ENCODE results near the gene TACC2.

TACC2 gene

GRCh38 chr10:122124808-122125207 lies 135.8 kb downstream of the TACC2 start:
- DNase-seq: no peak

- DNase-seq: no peak
Measured at GRCh38 chr10:122126763-122127659, 138.0 kb downstream of the TACC2 start.

GRCh38 chr10:122127943-122128342 lies 139.0 kb downstream of the TACC2 start:
- no peak for DNase-seq

- no peak for DNase-seq
Measured at GRCh38 chr10:122128357-122128756, 139.4 kb downstream of the TACC2 start.

GRCh38 chr10:122130474-122131110 lies 141.6 kb downstream of the TACC2 start:
- DNase-seq: no peak

GRCh38 chr10:122132331-122132755 lies 143.4 kb downstream of the TACC2 start:
- DNase-seq: no peak

GRCh38 chr10:122132882-122133565 lies 144.1 kb downstream of the TACC2 start:
- DNase-seq: no peak

GRCh38 chr10:122135251-122136025 lies 146.5 kb downstream of the TACC2 start:
- no peak for DNase-seq

GRCh38 chr10:122138831-122139625 lies 150.1 kb downstream of the TACC2 start:
- DNase-seq: no peak

GRCh38 chr10:122139627-122140170 lies 150.7 kb downstream of the TACC2 start:
- DNase-seq: no peak

- DNase-seq: no peak
Measured at GRCh38 chr10:122140461-122140902, 151.5 kb downstream of the TACC2 start.

- DNase-seq: no peak
Measured at GRCh38 chr10:122140941-122141623, 152.1 kb downstream of the TACC2 start.

- DNase-seq: no peak
Measured at GRCh38 chr10:122141821-122142640, 153.1 kb downstream of the TACC2 start.

GRCh38 chr10:122142641-122143237 lies 153.8 kb downstream of the TACC2 start:
- peak; percentile 15 for DNase-seq

GRCh38 chr10:122143238-122143841 lies 154.4 kb downstream of the TACC2 start:
- DNase-seq: no peak

GRCh38 chr10:122144199-122144598 lies 155.2 kb downstream of the TACC2 start:
- DNase-seq: no peak

- DNase-seq: no peak
Measured at GRCh38 chr10:122145113-122145512, 156.2 kb downstream of the TACC2 start.

- DNase-seq: no peak
Measured at GRCh38 chr10:122147663-122148062, 158.7 kb downstream of the TACC2 start.

Measured in CD4-positive, alpha-beta T cell treated with Interleukin-4 for 4 hours (primary cell).